ENCODE results near the gene PLXNC1.

The PLXNC1 gene

GRCh38 chr12:94133964-94134795 lies 14.2 kb upstream of the PLXNC1 start:
- peak in 1 of 2 experiments; percentile 45 for DNase-seq (ENCODE audit: low read depth in 1 of 2, low spot score in 1 of 2)
- H3K4me3 ChIP-seq (replicated peaks; ENCODE audit: insufficient read depth, low read length) = no peak overlapping the region

GRCh38 chr12:94135896-94136295 lies 12.5 kb upstream of the PLXNC1 start:
- no peak for DNase-seq (ENCODE audit: low read depth in 1 of 2, low spot score in 1 of 2)
- TF ChIP-seq GABPA (IDR thresholded peaks at IDR 0.05; ENCODE audit: low read depth) (no peak), CTCF (IDR thresholded peaks at IDR 0.05; ENCODE audit: insufficient read depth, low read length) (no peak), POLR2AphosphoS5 (IDR thresholded peaks at IDR 0.05; ENCODE audit: low read depth) (no peak), SPI1 (IDR thresholded peaks at IDR 0.05; ENCODE audit: borderline replicate concordance, low read depth) (no peak), REST (IDR thresholded peaks at IDR 0.05; ENCODE audit: insufficient replicate concordance, low read depth) (no peak)
- Histone ChIP-seq H3K27ac (replicated peaks) (no peak overlapping the region), H3K4me3 (replicated peaks; ENCODE audit: insufficient read depth, low read length) (no peak overlapping the region), H3K27me3 (ENCODE audit: insufficient read depth, poor library complexity, severe bottlenecking) (no peaks in the 10 kb centered on the region)

More at GRCh38 chr12:94133964-94134795, 14.2 kb upstream of the PLXNC1 start:
- H3K27me3 ChIP-seq (ENCODE audit: insufficient read depth, poor library complexity, severe bottlenecking) = no peaks in the 10 kb centered on the region
- TF ChIP-seq CTCF (IDR thresholded peaks at IDR 0.05; ENCODE audit: insufficient read depth, low read length) (peak; percentile 13), GABPA (IDR thresholded peaks at IDR 0.05; ENCODE audit: low read depth) (no peak), POLR2AphosphoS5 (IDR thresholded peaks at IDR 0.05; ENCODE audit: low read depth) (no peak), REST (IDR thresholded peaks at IDR 0.05; ENCODE audit: insufficient replicate concordance, low read depth) (no peak), SPI1 (IDR thresholded peaks at IDR 0.05; ENCODE audit: borderline replicate concordance, low read depth) (no peak)
- H3K27ac ChIP-seq (replicated peaks) = no peak overlapping the region

- TF ChIP-seq POLR2AphosphoS5 (IDR thresholded peaks at IDR 0.05; ENCODE audit: low read depth) (no peak), GABPA (IDR thresholded peaks at IDR 0.05; ENCODE audit: low read depth) (no peak), SPI1 (IDR thresholded peaks at IDR 0.05; ENCODE audit: borderline replicate concordance, low read depth) (no peak), REST (IDR thresholded peaks at IDR 0.05; ENCODE audit: insufficient replicate concordance, low read depth) (no peak), CTCF (IDR thresholded peaks at IDR 0.05; ENCODE audit: insufficient read depth, low read length) (no peak)
- DNase-seq (ENCODE audit: low read depth in 1 of 2, low spot score in 1 of 2) = no peak
- no peaks in the 10 kb centered on the region for H3K27me3 ChIP-seq (ENCODE audit: insufficient read depth, poor library complexity, severe bottlenecking)
- no peak overlapping the region for H3K27ac ChIP-seq (replicated peaks)
- H3K4me3 ChIP-seq (replicated peaks; ENCODE audit: insufficient read depth, low read length) = no peak overlapping the region
Observed at GRCh38 chr12:94139816-94140215, 8.6 kb upstream of the PLXNC1 start.

All from HL-60 (cell line).